ENCODE measurements around the gene CTSW.

The CTSW gene

DNA sequence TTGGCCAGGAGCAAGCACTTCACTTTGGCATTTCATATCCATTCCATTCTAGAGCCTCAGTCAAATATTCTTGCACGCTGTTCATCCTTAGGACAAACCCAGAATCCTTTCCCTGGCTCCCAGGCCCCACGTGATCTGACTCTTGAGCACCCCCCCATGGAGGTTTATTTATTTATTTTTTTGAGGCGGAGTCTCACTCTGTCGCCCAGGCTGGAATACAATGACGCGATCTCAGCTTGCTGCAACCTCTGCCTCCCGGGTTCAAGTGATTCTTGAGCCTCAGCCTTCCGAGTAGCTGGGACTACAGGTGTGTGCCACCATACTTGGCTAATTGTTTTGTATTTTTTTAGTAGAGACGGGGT is 52.9 kb downstream of the CTSW start:
- DNase-seq: no peak

Measured in activated CD4-positive, alpha-beta T cell treated with anti-CD3 and anti-CD28 coated beads for 1 hour (primary cell).